HG03575 (cell line): ENCODE results near the gene INPP4A.
"Not testable (repeated sequence)": the region's sequence is repeated elsewhere in the genome, so short reads cannot be mapped to it uniquely, and the experiment has no call there.

Experiments
- ATAC-seq: cut with Tn5 transposase; IDR thresholded peaks from one replicate; pipeline ENCODE4 v1.9.1; 2021; ENCODE audit not compliant: unreplicated experiment, insufficient number of reproducible peaks, low FRiP score; ENCODE audit errors: extremely low read depth

Gene INPP4A

GRCh38 chr2:98588880-98589431 is 144.3 kb downstream of the INPP4A start:
- ATAC-seq: no peak

- ATAC-seq: no peak
Observed at GRCh38 chr2:98589489-98589888, 144.8 kb downstream of the INPP4A start.

- ATAC-seq: no peak
Observed at GRCh38 chr2:98592565-98592964, 147.9 kb downstream of the INPP4A start.

- ATAC-seq: not testable (repeated sequence)
Observed at GRCh38 chr2:98594665-98595064, 150.0 kb downstream of the INPP4A start.

- ATAC-seq: no peak
Observed at GRCh38 chr2:98598781-98599428, 154.2 kb downstream of the INPP4A start.

GRCh38 chr2:98601532-98602132 is 157.0 kb downstream of the INPP4A start:
- no peak for ATAC-seq

- ATAC-seq: no peak
Observed at GRCh38 chr2:98604547-98604946, 159.9 kb downstream of the INPP4A start.

- ATAC-seq: no peak
Observed at GRCh38 chr2:98605076-98605475, 160.4 kb downstream of the INPP4A start.

- ATAC-seq: no peak
Observed at GRCh38 chr2:98606431-98606830, 161.8 kb downstream of the INPP4A start.

- ATAC-seq: no peak
Observed at GRCh38 chr2:98607104-98607503, 162.4 kb downstream of the INPP4A start.

GRCh38 chr2:98607741-98608115 is 163.1 kb downstream of the INPP4A start:
- no peak for ATAC-seq

- ATAC-seq: no peak
Observed at GRCh38 chr2:98608116-98608961, 163.7 kb downstream of the INPP4A start, which contains the start of the genes COA5 and UNC50. COA5 (minus strand) TSS chr2:98608512; CDS start chr2:98608405, 107 bp downstream. UNC50 (plus strand) TSS chr2:98608589; CDS start chr2:98609760, 1,171 bp downstream.

- ATAC-seq: no peak
Observed at GRCh38 chr2:98608962-98609604, 164.4 kb downstream of the INPP4A start.

GRCh38 chr2:98614024-98614739 is 169.5 kb downstream of the INPP4A start:
- no peak for ATAC-seq

GRCh38 chr2:98615481-98615880 is 170.8 kb downstream of the INPP4A start:
- no peak for ATAC-seq

GRCh38 chr2:98617149-98617548 is 172.5 kb downstream of the INPP4A start:
- no peak for ATAC-seq

- ATAC-seq: no peak
Observed at GRCh38 chr2:98623657-98624056, 179.0 kb downstream of the INPP4A start.

- ATAC-seq: no peak
Observed at GRCh38 chr2:98632351-98632750, 187.7 kb downstream of the INPP4A start.
